GM23338 (cell line): ENCODE data around the gene MYO16.

Source experiments
- CREB1 ChIP-seq: fragments of 250-450 bp; sonication (Bioruptor Pico); IDR thresholded peaks from 2 replicates; pipeline ENCODE4 v1.5.0; 2020; ENCODE audit warnings: low read depth, mild to moderate bottlenecking, moderate library complexity
- EZH2 ChIP-seq: fragments of 200-600 bp; sonication (generic); IDR thresholded peaks from one replicate; pipeline ENCODE4 v1.8.0; 2017; ENCODE audit warnings: antibody characterized with exemption, mild to moderate bottlenecking, low read depth; ENCODE audit not compliant: unreplicated experiment
- EZH2phosphoT487 ChIP-seq: fragments of 200-600 bp; sonication (generic); IDR thresholded peaks from one replicate; pipeline ENCODE4 v1.8.1; 2018; ENCODE audit warnings: antibody characterized with exemption; ENCODE audit not compliant: unreplicated experiment
- JUNB ChIP-seq: IDR thresholded peaks from one replicate; pipeline ENCODE4 v1.6.1; 2016; ENCODE audit warnings: antibody characterized with exemption; ENCODE audit not compliant: unreplicated experiment
- NANOG ChIP-seq: IDR thresholded peaks from 2 replicates; pipeline ENCODE4 v1.6.1; 2016; ENCODE audit warnings: antibody characterized with exemption, borderline replicate concordance
- POLR2AphosphoS5 ChIP-seq: IDR thresholded peaks from 2 replicates; pipeline ENCODE4 v1.6.1; 2016; ENCODE audit warnings: antibody characterized with exemption, low read depth
- ZNF114 ChIP-seq: fragments of 250-450 bp; sonication (Bioruptor Pico); IDR thresholded peaks from 2 replicates; pipeline ENCODE4 v1.5.0; 2020; ENCODE audit warnings: mild to moderate bottlenecking, moderate library complexity
- ZNF331 ChIP-seq: fragments of 250-450 bp; sonication (Bioruptor Pico); IDR thresholded peaks from 2 replicates; pipeline ENCODE4 v1.5.0; 2020; ENCODE audit warnings: low read depth, mild to moderate bottlenecking, moderate library complexity
- TF ChIP-seq, protein P1 (sequence below), 2 experiments: fragments of 200-600 bp in 1 of 2; sonication (generic) in 1 of 2; conservative IDR thresholded peaks; 2 replicates each; pipeline versions ENCODE4 v1.5.1 to v1.6.1; 2016 to 2017; ENCODE audit warnings: antibody characterized with exemption in 2 of 2, low read depth in 2 of 2, mild to moderate bottlenecking in 2 of 2, moderate library complexity in 1 of 2
- TF ChIP-seq, protein P2 (sequence below): IDR thresholded peaks from one replicate; pipeline ENCODE4 v1.6.1; 2018; ENCODE audit warnings: antibody characterized with exemption; ENCODE audit not compliant: unreplicated experiment
- TF ChIP-seq, protein P3 (sequence below): IDR thresholded peaks from 2 replicates; pipeline ENCODE4 v1.6.1; 2016; ENCODE audit warnings: antibody characterized with exemption
- TF ChIP-seq, protein P4 (sequence below): fragments of 250-450 bp; sonication (Bioruptor Pico); IDR thresholded peaks from 2 replicates; pipeline ENCODE4 v1.5.0; 2020; ENCODE audit warnings: mild to moderate bottlenecking, moderate library complexity

DNA sequence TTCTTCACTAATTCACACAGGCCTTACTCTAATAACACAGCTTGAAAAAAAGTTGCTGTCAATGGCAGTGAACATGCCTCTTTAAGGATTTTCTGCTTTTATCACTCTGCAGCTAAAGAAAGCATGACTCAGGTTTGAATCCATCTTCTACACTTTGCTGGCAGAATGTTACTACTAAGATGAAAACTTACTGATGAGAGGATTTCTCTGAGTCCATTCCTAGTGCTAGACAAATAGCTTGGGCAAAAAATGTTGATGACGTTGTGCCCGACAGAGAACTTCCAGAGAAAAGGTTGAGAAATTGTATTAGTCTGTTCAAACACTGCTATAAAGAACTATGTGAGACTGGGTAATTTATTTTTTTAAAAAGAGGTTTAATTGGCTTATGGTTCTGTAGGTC lies 585.0 kb downstream of the MYO16 start:
- TF ChIP-seq, protein P1, sequence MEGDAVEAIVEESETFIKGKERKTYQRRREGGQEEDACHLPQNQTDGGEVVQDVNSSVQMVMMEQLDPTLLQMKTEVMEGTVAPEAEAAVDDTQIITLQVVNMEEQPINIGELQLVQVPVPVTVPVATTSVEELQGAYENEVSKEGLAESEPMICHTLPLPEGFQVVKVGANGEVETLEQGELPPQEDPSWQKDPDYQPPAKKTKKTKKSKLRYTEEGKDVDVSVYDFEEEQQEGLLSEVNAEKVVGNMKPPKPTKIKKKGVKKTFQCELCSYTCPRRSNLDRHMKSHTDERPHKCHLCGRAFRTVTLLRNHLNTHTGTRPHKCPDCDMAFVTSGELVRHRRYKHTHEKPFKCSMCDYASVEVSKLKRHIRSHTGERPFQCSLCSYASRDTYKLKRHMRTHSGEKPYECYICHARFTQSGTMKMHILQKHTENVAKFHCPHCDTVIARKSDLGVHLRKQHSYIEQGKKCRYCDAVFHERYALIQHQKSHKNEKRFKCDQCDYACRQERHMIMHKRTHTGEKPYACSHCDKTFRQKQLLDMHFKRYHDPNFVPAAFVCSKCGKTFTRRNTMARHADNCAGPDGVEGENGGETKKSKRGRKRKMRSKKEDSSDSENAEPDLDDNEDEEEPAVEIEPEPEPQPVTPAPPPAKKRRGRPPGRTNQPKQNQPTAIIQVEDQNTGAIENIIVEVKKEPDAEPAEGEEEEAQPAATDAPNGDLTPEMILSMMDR (conservative IDR thresholded peaks at IDR 0.05; ENCODE audit: low read depth in 2 of 2): no peak
- no peak for TF ChIP-seq POLR2AphosphoS5
- TF ChIP-seq EZH2: no peak
- TF ChIP-seq NANOG: no peak
- TF ChIP-seq, protein P2, sequence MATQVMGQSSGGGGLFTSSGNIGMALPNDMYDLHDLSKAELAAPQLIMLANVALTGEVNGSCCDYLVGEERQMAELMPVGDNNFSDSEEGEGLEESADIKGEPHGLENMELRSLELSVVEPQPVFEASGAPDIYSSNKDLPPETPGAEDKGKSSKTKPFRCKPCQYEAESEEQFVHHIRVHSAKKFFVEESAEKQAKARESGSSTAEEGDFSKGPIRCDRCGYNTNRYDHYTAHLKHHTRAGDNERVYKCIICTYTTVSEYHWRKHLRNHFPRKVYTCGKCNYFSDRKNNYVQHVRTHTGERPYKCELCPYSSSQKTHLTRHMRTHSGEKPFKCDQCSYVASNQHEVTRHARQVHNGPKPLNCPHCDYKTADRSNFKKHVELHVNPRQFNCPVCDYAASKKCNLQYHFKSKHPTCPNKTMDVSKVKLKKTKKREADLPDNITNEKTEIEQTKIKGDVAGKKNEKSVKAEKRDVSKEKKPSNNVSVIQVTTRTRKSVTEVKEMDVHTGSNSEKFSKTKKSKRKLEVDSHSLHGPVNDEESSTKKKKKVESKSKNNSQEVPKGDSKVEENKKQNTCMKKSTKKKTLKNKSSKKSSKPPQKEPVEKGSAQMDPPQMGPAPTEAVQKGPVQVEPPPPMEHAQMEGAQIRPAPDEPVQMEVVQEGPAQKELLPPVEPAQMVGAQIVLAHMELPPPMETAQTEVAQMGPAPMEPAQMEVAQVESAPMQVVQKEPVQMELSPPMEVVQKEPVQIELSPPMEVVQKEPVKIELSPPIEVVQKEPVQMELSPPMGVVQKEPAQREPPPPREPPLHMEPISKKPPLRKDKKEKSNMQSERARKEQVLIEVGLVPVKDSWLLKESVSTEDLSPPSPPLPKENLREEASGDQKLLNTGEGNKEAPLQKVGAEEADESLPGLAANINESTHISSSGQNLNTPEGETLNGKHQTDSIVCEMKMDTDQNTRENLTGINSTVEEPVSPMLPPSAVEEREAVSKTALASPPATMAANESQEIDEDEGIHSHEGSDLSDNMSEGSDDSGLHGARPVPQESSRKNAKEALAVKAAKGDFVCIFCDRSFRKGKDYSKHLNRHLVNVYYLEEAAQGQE: no peak
- TF ChIP-seq CREB1 (CRISPR knock-in tag): no peak
- TF ChIP-seq ZNF331: no peak
- no peak for TF ChIP-seq EZH2phosphoT487
- TF ChIP-seq, protein P3, sequence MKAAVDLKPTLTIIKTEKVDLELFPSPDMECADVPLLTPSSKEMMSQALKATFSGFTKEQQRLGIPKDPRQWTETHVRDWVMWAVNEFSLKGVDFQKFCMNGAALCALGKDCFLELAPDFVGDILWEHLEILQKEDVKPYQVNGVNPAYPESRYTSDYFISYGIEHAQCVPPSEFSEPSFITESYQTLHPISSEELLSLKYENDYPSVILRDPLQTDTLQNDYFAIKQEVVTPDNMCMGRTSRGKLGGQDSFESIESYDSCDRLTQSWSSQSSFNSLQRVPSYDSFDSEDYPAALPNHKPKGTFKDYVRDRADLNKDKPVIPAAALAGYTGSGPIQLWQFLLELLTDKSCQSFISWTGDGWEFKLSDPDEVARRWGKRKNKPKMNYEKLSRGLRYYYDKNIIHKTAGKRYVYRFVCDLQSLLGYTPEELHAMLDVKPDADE: no peak
- no peak for TF ChIP-seq ZNF114 (CRISPR knock-in tag)
- TF ChIP-seq, protein P4, sequence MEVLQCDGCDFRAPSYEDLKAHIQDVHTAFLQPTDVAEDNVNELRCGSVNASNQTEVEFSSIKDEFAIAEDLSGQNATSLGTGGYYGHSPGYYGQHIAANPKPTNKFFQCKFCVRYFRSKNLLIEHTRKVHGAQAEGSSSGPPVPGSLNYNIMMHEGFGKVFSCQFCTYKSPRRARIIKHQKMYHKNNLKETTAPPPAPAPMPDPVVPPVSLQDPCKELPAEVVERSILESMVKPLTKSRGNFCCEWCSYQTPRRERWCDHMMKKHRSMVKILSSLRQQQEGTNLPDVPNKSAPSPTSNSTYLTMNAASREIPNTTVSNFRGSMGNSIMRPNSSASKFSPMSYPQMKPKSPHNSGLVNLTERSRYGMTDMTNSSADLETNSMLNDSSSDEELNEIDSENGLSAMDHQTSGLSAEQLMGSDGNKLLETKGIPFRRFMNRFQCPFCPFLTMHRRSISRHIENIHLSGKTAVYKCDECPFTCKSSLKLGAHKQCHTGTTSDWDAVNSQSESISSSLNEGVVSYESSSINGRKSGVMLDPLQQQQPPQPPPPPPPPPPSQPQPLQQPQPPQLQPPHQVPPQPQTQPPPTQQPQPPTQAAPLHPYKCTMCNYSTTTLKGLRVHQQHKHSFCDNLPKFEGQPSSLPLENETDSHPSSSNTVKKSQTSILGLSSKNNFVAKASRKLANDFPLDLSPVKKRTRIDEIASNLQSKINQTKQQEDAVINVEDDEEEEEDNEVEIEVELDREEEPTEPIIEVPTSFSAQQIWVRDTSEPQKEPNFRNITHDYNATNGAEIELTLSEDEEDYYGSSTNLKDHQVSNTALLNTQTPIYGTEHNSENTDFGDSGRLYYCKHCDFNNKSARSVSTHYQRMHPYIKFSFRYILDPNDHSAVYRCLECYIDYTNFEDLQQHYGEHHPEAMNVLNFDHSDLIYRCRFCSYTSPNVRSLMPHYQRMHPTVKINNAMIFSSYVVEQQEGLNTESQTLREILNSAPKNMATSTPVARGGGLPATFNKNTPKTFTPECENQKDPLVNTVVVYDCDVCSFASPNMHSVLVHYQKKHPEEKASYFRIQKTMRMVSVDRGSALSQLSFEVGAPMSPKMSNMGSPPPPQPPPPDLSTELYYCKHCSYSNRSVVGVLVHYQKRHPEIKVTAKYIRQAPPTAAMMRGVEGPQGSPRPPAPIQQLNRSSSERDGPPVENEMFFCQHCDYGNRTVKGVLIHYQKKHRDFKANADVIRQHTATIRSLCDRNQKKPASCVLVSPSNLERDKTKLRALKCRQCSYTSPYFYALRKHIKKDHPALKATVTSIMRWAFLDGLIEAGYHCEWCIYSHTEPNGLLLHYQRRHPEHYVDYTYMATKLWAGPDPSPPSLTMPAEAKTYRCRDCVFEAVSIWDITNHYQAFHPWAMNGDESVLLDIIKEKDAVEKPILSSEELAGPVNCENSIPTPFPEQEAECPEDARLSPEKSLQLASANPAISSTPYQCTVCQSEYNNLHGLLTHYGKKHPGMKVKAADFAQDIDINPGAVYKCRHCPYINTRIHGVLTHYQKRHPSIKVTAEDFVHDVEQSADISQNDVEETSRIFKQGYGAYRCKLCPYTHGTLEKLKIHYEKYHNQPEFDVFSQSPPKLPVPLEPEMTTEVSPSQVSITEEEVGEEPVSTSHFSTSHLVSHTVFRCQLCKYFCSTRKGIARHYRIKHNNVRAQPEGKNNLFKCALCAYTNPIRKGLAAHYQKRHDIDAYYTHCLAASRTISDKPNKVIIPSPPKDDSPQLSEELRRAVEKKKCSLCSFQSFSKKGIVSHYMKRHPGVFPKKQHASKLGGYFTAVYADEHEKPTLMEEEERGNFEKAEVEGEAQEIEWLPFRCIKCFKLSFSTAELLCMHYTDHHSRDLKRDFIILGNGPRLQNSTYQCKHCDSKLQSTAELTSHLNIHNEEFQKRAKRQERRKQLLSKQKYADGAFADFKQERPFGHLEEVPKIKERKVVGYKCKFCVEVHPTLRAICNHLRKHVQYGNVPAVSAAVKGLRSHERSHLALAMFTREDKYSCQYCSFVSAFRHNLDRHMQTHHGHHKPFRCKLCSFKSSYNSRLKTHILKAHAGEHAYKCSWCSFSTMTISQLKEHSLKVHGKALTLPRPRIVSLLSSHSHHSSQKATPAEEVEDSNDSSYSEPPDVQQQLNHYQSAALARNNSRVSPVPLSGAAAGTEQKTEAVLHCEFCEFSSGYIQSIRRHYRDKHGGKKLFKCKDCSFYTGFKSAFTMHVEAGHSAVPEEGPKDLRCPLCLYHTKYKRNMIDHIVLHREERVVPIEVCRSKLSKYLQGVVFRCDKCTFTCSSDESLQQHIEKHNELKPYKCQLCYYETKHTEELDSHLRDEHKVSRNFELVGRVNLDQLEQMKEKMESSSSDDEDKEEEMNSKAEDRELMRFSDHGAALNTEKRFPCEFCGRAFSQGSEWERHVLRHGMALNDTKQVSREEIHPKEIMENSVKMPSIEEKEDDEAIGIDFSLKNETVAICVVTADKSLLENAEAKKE (CRISPR knock-in tag): no peak
- no peak for TF ChIP-seq JUNB
